ENCODE measurements around the gene MAP2K3.

GRCh38 chr17:21278450-21279197, 5.9 kb upstream of the MAP2K3 start:
- no peak for TF ChIP-seq EZH2 (IDR thresholded peaks at IDR 0.05; ENCODE audit: insufficient read depth, poor library complexity, severe bottlenecking)
- TF ChIP-seq EZH2phosphoT487 (IDR thresholded peaks at IDR 0.05; ENCODE audit: insufficient read depth, low read depth), result no peak

All from GM23248 (cell line).